ENCODE results near the gene ZNF500. TPM values are rescaled to one million over a fixed set of nuclear protein-coding genes. Genes with fewer than 3 reads are reported as not detected.

ZNF500 gene
- total RNA-seq, 4 donors from 2014 or later = 11.0 to 31.2 (median 20.2) TPM

GRCh38 chr16:4704913-4705312 lies 62.0 kb downstream of the ZNF500 start:
- Histone ChIP-seq H3K36me3 (no peaks in the 10 kb centered on the region), H3K9me3 (no peaks in the 10 kb centered on the region), H3K4me3 (no peak overlapping the region), H3K27me3 (no peaks in the 10 kb centered on the region), H3K4me1 (no peaks in the 10 kb centered on the region), H3K27ac (no peak overlapping the region)
- TF ChIP-seq, protein P1, sequence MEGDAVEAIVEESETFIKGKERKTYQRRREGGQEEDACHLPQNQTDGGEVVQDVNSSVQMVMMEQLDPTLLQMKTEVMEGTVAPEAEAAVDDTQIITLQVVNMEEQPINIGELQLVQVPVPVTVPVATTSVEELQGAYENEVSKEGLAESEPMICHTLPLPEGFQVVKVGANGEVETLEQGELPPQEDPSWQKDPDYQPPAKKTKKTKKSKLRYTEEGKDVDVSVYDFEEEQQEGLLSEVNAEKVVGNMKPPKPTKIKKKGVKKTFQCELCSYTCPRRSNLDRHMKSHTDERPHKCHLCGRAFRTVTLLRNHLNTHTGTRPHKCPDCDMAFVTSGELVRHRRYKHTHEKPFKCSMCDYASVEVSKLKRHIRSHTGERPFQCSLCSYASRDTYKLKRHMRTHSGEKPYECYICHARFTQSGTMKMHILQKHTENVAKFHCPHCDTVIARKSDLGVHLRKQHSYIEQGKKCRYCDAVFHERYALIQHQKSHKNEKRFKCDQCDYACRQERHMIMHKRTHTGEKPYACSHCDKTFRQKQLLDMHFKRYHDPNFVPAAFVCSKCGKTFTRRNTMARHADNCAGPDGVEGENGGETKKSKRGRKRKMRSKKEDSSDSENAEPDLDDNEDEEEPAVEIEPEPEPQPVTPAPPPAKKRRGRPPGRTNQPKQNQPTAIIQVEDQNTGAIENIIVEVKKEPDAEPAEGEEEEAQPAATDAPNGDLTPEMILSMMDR (IDR thresholded peaks at IDR 0.05) = no peak
- no peak for TF ChIP-seq POLR2A (IDR thresholded peaks at IDR 0.05)
- intact Hi-C loops (cut with DNase I; ENCODE audit: low total_unique reads) = no loop called here
- DNase-seq = no peak

- TF ChIP-seq, protein P1 (IDR thresholded peaks at IDR 0.05) = no peak
- TF ChIP-seq POLR2A (IDR thresholded peaks at IDR 0.05) = no peak
- Histone ChIP-seq H3K27ac (no peak overlapping the region), H3K27me3 (no peaks in the 10 kb centered on the region), H3K36me3 (no peaks in the 10 kb centered on the region), H3K9me3 (no peaks in the 10 kb centered on the region), H3K4me1 (no peaks in the 10 kb centered on the region), H3K4me3 (no peak overlapping the region)
- intact Hi-C loops (cut with DNase I; ENCODE audit: low total_unique reads) = no loop called here
- DNase-seq = no peak
These were observed 62.5 kb downstream of the ZNF500 start for GRCh38 chr16:4704491-4704890.

DNA sequence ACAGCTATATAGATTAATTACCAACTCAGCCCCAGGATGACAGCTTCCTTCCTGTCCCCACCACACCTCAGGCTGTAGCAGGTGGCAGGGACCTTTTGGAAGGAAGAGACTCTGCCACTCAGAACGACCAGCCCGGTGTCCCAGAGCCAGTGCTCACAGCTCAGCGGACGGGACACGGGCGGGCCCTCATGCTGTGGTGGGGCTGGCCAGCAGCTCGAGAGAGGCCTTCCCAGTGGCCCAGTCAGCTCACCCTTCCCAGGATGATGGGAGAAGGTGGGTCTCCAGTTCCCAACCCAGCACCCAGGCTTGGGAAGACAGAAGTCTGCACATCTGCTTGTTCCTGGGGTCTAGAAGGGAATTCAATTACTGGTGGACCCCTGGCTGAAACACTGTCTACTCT lies 63.1 kb downstream of the ZNF500 start:
- intact Hi-C loops (cut with DNase I; ENCODE audit: low total_unique reads) = no loop called here
- Histone ChIP-seq H3K27ac (no peak overlapping the region), H3K27me3 (no peaks in the 10 kb centered on the region), H3K9me3 (no peaks in the 10 kb centered on the region), H3K4me1 (no peaks in the 10 kb centered on the region), H3K4me3 (no peak overlapping the region), H3K36me3 (no peaks in the 10 kb centered on the region)
- no peak for DNase-seq
- TF ChIP-seq POLR2A (IDR thresholded peaks at IDR 0.05) = no peak
- TF ChIP-seq, protein P1 (IDR thresholded peaks at IDR 0.05) = no peak

DNA sequence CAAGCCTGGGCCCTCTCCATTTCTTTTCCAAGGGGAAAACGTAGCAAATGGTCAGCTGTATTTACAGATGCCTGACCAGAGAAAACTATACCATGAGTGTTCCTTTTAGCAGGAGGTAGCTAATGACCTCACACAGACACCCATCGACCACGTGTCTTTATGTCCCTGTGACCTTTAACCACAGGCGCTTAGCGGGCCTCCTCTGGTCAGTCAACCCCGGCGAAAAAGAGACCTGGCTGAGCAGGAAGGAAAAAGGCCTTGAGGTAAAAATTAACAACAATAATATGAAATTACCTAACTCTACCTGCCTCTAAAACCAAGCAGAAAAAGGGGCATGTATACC lies 64.5 kb downstream of the ZNF500 start:
- Histone ChIP-seq H3K36me3 (no peaks in the 10 kb centered on the region), H3K27ac (no peak overlapping the region), H3K27me3 (no peaks in the 10 kb centered on the region), H3K9me3 (no peaks in the 10 kb centered on the region), H3K4me3 (no peak overlapping the region), H3K4me1 (no peaks in the 10 kb centered on the region)
- DNase-seq = no peak
- intact Hi-C loops (cut with DNase I; ENCODE audit: low total_unique reads) = no loop called here
- TF ChIP-seq, protein P1 (IDR thresholded peaks at IDR 0.05) = no peak
- no peak for TF ChIP-seq POLR2A (IDR thresholded peaks at IDR 0.05)

- H3K27ac ChIP-seq = no peak overlapping the region
- TF ChIP-seq, protein P1 (IDR thresholded peaks at IDR 0.05) = no peak
- no peak for TF ChIP-seq POLR2A (IDR thresholded peaks at IDR 0.05)
- no peaks in the 10 kb centered on the region for H3K27me3 ChIP-seq
- no peaks in the 10 kb centered on the region for H3K9me3 ChIP-seq
- H3K4me3 ChIP-seq = no peak overlapping the region
- intact Hi-C loops (cut with DNase I; ENCODE audit: low total_unique reads) = no loop called here
- H3K36me3 ChIP-seq = no peaks in the 10 kb centered on the region
- no peaks in the 10 kb centered on the region for H3K4me1 ChIP-seq
- no peak for DNase-seq
These were observed 65.0 kb downstream of the ZNF500 start for GRCh38 chr16:4701791-4702465.

Measured in uterus (tissue), 4 donors.